HG03521 (cell line): Measurements from ENCODE around the gene SKIL.

ENCODE experiments used
- ATAC-seq: cut with Tn5 transposase; IDR thresholded peaks from one replicate; pipeline ENCODE4 v1.9.1; 2021; ENCODE audit warnings: mild to moderate bottlenecking, moderate library complexity; ENCODE audit not compliant: unreplicated experiment

SKIL gene

DNA sequence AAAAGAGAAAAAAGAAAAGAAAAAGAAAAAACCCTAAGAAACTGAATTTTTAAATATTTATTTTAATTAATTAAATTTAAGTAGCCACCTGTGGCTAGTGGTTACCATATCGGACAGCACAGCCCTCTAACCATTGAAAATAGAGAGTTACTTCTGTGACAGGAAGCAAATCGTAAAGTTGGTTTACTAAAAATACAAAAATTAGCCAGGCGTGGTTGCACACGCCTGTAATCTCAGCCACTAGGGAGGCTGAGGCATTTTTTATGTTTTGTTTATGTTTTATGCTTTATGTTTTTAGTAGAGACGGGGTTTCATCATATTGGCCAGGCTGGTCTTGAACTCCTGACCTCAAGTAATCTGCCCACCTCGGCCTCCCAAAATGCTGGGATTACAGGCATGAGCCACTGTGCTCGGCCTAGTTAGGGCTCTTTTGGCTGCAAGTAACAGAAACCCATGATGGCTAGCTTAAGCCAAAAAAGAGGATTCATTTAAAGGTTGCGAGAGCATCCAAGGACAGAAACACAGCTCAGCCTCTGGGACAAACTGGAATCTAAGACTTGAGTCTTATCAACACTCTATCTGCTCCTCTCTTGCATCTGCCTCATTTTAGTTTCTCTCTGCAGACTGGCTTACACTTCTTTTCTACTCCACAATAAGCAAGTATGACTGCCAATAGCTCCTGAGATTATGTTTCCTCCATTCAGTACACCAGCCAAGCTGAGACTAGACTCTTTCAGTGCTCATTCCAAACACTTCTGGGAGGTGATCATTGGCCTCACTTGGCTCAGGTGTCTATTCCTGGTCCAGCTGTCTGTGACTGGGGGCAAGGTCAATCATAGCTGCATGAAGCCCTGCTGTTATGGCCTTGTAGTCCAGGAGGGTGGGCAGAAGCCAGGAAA, 6.8 kb upstream of the SKIL start:
- peak; percentile 44 for ATAC-seq

DNA sequence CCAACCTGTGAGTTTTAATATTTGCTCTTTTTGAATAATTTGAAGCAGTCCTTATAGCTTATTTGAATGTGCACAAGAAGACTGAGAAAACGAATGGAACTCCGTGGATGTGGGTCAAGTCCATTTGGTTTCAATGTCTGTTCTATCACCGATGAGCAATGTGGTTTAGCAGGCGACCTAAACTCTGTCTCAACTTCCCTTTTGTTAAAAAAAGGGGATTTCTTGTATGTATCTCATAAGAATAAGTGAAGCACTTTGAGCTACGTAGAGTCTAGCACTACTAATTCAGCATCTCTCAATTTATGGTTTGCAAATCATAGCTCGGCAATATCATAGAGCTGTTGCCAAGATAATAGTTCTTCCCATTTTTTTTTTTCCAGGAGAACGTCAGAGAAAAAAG, 4.6 kb upstream of the SKIL start:
- no peak for ATAC-seq

DNA sequence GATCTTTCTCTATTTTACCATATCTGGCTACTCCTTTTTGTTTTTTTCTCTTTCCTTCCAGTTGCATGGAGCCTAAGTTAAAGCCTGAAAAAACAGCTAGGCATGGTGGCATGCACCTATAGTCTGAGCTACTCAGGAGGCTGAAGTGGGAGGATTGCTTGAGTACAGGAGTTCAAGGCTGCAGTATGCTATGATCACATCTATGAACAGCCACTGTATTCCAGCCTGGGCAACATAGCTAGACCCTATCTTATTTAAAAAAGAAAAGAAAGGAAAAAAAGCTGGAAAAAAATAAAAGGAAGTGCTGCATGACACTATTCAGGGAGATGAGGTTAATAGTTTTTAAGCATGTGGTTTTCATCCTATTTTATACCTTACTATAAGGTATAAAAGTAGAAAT, 4.0 kb upstream of the SKIL start:
- ATAC-seq = no peak

DNA sequence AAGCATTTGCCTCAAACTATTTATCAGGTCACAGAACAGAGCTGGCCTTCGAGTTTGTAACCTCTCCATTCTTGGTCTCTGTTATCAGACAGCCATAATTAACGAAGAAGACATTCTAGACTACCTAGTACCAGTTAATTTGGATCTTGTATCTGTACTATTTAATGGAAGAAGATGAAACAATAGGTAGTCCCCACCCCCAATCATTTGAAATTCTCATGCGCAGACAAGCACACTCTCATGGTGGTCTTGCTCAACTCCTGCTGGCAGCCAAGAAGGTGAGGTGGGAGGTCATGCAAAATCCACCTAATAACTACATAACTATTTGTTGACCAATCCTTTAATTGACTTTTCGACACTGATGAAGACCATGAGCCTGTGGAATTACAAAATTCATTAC, 2.8 kb upstream of the SKIL start:
- no peak for ATAC-seq

DNA sequence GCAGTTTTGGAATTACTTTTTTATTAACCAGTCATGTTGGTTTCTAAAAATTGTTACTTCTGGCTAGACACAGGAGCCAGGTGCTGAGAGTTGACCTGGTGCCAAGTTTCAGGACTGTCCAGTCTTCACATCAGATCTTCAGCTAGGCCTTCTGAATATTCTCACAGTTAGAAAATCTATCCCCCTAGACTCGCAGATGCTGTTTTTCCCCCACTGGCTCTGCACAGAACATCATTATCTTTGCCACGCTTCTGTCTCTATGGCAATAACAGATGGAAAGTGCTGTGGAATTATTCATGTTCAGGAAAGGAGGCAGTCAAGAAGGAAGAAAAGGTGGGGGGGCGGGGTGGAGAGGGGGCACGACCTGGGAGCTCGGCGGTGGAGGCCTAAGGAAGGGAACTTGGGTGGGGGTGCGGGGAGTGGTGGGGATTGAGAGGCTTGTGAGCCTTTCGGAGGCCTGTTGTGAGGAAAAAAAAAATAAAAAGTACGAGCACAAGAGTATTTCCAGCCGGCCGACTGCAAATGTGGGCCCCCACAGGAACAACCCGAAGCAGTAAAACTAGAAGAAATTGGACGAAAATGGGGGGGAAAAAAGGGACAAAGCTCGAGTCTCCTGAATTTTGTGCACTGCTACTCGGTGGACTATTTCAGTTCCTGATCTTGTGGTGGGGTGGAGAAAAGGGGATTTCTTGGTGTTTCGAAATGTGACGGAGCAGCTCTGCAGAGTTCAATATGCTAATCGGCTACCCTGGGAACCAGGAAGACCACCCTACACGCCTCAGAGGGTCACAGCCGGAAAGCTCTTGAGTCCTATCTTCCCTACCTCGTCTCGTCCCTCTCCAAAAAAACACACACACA, 1.5 kb upstream of the SKIL start:
- ATAC-seq = peak; percentile 4

DNA sequence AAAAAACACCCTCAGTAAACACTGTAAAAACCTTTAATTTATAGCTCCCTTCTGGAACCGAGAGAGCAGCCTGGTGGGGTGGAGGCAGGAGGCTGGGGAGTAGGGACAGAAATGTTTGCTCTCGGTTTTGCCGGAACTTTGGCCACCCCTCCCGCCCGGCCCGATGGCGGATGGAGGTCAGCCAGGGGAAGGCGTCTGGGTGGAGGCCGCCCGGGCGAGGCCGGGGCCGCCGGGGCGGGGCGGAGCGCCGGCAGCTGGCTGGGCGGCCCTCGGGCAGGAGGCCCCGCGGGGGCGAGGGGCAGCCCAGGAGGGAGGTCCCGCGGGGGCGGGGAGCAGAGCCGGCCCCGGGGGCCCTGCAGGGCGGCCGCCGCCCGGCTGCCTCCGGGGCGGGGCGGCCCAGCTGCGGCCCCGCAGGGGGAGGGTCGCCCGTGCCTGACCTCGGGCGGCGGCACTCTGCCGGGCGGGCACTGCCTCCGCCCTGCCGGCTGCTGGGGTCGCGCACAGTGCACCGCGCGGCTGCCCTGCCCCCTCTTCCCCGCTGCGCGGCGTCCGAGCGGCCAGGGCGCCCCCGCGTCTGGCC, 829 bp upstream of the SKIL start:
- peak; percentile 41 for ATAC-seq

DNA sequence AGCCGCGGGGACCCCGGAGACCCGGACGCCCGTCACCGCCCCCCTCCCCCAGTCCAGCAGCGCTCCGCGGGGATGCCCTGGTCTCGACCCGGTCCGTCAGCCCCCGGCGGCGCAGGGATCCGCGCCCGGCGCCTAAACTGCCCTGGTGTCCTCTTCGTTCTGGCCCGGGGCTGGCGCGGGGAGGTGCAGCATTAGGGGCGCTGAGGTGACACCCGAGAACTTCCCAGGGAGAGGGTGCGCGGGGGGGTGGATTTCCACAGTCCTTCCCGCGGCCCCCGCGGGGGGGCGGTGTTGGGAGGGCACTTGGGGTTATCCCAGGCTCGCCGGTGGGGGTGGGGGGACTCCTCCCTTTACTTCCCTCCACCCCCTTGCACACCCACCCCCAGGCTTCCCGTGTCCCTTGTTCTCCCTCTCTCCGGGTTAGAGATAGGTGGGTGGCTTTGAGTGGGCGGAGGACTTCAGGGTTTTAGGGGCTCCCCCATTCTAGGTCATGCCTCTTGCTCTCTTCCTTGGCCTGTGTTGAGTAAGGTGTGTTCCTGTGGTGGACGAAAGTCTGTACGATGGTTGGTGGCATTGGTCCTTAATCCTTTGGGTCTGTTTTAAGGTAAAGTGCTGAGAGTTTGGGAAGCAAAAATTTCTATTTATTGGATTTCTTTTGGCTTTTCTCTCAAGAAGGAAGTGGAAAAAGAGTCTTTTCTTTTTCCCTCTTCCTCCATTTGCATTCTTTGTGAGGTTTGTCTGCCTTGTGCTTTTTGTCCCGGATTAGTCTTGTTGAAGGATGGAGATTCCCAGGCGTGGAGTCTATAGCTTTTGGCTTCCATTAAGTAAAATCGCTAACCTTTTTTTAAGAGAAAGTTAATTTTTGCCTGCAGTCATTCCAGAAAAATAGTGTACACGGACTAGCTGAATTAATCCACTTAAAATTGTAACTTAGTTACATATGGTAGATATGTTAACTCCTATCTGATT, 811 bp downstream of the SKIL start:
- peak; percentile 3 for ATAC-seq

DNA sequence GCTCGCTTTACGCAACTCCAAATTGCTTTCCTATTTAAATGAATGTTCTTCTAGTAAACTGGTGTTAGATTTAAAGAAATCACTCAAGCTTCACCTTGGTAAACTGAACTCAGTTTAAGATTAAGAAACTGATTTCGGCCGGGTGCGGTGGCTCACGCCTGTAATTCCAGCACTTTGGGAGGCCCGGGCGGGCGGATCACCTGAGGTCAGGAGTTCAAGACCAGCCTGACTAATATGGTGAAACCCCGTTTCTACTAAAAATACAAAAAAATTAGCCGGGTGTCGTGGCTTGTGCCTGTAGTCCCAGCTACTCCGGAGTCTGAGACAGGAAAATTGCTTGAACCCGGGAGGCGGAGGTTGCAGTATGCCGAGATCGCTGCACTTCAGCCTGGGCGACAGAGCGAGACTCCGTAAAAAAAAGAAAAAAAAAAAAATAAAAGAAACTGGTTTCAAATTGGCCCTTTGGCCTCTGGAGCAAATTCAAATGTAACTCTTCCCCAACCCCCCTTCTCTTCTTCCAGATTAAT, 1.7 kb downstream of the SKIL start:
- ATAC-seq = no peak

DNA sequence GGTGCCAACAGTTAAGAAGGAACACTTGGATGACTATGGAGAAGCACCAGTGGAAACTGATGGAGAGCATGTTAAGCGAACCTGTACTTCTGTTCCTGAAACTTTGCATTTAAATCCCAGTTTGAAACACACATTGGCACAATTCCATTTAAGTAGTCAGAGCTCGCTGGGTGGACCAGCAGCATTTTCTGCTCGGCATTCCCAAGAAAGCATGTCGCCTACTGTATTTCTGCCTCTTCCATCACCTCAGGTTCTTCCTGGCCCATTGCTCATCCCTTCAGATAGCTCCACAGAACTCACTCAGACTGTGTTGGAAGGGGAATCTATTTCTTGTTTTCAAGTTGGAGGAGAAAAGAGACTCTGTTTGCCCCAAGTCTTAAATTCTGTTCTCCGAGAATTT, 3.0 kb downstream of the SKIL start:
- ATAC-seq = no peak

DNA sequence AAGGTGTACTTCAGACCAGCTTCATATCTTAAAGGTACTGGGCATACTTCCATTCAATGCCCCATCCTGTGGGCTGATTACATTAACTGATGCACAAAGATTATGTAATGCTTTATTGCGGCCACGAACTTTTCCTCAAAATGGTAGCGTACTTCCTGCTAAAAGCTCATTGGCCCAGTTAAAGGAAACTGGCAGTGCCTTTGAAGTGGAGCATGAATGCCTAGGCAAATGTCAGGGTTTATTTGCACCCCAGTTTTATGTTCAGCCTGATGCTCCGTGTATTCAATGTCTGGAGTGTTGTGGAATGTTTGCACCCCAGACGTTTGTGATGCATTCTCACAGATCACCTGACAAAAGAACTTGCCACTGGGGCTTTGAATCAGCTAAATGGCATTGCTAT, 3.4 kb downstream of the SKIL start:
- ATAC-seq = no peak

DNA sequence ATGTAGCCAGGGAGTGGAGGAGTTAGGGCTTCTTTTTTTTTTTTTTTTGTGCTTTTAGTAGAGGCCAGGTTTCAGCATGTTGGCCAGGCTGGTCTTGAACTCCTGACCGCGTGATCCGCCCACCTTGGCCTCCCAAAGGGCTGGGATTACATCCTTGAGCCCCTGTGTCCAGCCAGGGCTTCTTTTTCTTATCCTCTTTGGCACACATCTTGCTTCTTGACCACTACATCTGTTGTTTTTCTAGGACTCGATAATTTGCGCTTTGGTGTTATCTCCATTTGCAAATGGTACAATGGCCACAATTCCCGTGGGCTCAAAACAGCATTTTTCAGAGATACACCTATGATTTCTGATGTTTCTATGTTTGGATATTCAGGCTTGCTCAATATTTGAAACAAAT, 4.2 kb downstream of the SKIL start:
- ATAC-seq = no peak

DNA sequence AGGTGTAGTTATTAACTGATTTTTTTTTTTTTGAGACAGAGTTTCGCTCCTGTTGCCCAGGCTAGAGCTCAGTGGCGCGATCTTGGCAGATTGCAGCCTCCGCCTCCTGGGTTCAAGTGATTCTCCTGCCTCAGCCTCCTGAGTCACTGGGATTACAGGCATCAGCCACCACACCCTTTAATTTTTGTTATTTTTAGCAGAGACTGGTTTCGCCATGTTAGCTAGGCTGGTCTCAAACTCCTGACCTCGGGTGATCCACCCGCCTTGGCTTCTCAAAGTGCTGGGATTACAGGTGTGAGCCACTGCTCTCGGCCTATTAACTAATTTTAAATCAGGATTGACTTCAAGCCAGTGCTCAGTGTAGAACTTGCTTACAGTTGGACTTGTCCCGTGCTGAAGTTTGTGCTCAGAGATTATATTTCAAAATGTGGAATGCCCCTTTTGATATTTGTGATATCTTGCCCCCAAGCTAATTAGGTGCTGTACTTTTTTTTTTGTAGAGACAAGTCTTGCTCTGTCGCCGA, 6.0 kb downstream of the SKIL start:
- no peak for ATAC-seq

DNA sequence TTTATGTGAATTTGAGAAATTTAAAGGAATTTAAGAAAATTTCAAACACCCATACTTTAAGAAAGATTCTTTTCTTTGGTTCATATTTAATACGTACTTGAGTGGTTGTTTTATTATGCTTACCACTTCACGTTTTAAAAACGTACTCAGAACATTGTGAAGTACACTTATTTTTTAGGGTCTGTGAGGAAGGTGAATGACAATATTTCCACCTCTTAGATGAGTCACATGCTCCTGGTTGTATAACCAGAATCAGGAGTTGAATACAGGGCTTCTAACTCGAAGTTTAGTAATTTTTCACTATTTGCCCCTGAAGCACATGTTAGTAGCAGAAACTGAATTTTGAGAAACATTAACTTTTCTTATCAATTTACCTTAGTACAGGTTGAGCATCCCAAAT, 7.5 kb downstream of the SKIL start:
- no peak for ATAC-seq

DNA sequence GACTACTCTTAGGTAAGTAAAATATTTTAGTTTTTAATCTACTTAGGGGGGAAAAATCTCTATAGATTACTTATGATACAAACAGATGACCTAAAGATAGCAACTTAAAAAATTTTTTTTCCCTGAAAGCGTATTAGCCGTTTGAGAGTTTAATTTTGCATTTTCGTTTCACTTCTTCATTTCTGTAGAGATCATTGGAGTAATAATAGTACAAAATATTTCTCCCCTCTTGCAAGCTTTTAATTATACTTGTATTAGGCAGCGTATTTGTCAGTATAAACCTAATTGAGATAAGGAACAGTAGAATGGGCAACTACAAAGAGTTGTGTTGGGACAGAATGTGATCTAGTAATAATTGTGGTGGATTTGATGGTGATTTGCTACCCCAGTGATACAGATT, 10.3 kb downstream of the SKIL start:
- ATAC-seq = no peak

DNA sequence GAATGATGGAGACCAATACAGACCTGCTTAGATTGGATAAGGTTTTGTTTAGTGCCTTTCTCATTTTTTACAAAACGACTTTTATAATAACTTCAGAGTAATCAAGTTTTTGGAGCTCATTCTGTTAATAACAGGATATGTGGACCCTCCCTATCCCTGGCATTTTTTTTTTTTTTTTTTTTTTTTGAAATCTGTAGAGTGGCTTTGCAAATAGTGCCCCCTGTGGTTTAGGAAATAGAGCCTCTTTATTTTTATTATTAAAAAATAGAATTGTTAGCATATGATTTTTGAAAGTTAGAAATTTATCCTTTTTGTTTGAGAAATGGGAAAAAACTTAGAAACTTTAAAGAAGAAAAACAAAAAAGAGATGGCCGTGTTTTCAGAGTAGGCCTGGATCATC, 11.4 kb downstream of the SKIL start:
- ATAC-seq = no peak

DNA sequence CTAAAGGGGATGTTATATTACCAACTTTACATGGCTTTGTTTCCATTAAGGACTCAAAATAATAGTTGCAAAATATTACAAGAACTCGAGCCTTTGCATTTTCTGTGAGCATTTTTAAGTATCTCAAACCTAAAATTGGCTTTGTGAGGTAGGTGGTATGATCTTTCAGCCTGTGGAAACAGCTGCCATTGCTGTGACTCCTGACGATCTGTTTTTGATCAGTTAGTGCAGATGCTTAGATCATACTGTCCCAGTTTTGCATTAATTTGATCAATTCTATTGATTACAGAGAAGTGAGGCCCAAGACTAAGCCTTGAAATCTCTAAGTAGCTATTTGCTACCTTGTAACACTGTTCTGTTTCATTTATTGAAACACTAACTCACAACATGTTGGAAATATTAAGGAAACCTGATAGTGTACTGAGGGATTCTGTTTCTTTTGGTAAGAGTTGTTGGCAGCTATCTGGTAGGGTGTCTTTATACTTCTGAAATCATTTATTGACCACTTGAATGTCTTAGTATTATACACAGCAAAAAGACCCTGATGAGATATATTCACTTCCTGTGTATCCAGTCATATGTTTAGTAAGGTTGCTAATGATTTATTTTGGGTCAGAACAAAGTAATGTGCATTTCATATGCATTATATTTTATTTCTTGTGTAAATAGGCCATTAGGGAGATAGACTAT, 14.8 kb downstream of the SKIL start:
- ATAC-seq = no peak

DNA sequence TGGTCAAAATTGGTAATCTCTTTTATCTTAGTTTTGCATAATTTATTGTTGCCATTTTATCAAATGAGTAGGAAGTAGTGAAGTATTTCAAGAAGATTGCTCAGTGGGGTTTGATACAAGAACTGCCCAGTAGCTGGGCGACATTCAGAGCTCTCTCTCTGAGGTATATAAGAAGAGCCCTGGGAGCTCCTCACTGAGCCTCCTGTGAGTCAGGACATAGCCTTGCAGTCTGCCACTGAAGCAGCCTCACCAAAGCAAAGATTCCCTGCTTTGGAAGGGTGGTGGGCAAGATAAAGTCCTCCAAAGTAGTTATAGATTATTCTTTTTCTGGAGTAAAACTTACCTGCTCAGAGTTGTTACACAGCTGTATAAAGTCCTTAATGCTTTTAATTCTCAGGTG, 26.1 kb downstream of the SKIL start:
- ATAC-seq = no peak

DNA sequence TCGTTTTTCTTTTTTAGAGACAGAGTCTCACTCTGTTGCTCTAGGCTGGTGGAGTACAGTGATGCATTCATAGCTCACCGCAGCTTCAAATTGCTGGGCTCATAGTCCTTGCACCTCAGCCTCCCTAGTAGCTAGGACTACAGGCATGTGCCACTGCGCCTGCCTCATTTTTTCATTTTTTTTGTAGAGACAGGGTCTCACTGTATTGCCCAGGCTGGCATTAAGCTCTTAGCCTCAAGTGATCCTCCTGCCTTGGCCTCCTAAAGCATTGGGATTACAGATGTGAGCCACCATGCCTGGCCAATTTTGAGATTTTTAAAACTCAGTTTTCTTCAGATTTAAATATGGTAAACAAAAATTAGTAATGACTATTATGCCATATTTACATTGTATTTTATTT, 29.0 kb downstream of the SKIL start:
- ATAC-seq = no peak

DNA sequence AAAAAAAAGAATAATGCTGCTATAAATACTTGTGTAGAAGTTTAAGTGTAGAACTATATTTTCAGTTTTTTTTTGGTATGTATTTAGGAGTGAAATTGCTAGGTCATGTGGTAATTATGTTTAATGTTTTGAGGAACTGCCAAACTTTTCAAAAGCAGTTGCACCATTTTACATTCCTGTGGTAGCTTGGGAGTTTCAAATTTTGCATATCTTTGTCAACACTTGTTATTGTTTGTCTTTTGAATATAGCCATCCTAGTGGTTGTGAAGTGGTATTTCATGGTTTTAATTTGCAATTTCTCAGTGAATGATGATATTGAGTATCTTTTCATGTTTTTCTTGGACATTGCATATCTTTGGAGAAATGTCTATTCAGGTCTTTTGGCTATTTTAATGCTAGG, 30.4 kb downstream of the SKIL start:
- no peak for ATAC-seq

DNA sequence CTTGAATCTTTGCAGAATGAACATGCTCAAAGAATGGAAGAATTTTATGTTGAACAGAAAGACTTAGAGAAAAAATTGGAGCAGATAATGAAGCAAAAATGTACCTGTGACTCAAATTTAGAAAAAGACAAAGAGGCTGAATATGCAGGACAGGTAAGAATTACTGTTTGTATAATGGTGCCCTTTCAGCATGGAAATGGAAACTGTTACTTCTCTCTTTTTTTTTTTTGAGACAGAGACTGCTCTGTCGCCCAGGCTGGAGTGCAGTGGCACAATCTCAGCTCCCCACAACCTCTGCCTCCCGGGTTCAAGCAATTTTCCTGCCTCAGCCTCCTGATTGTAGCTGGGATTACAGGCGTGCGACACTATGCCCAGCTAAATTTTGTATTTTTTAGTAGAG, 33.6 kb downstream of the SKIL start:
- ATAC-seq = no peak
